SK-N-SH (cell line): ENCODE results near the gene LILRA6. TPM values are rescaled to one million over a fixed set of nuclear protein-coding genes. Genes with fewer than 3 reads are reported as not detected.

Source experiments
- CTCF ChIA-PET: fragments of 300-600, 350-600 bp; formaldehyde crosslinking; extraction: SDS; loops from one replicate; lab custom pipeline; 2021; lab: Yijun Ruan, JAX
- POLR2A ChIA-PET: fragments of 350-600 bp; sonication (Branson Sonifier 250); formaldehyde crosslinking; extraction: SDS; loops from one replicate; lab custom pipeline; 2020; ENCODE audit warnings: antibody characterized with exemption, inconsistent platforms; lab: Yijun Ruan, JAX
- DNase-seq: peaks from one replicate; pipeline ENCODE4 v3.0.0; 2012
- H2AFZ ChIP-seq: fragments of 200-600 bp; sonication (generic); 2 replicates; pipeline ENCODE4 v1.8.1; 2016; ENCODE audit warnings: antibody characterized with exemption, mild to moderate bottlenecking, low read depth
- H3F3A ChIP-seq: fragments of 200-600 bp; sonication (generic); replicated peaks from 2 replicates; pipeline ENCODE3; 2016; ENCODE audit warnings: antibody characterized with exemption, mild to moderate bottlenecking; ENCODE audit not compliant: insufficient read depth
- H3K27ac ChIP-seq, 2 experiments: fragments of 200-500 bp in 1 of 2; fragments of 200-600 bp in 1 of 2; sonication (Bioruptor generic) in 1 of 2; sonication (generic), shearing (Covaris generic) in 1 of 2; 2 replicates each; pipeline versions ENCODE4 v1.5.1 to v1.6.1; 2014 to 2016; ENCODE audit warnings: low read depth in 2 of 2, inconsistent platforms in 1 of 2, low read length in 1 of 2, mild to moderate bottlenecking in 1 of 2, mixed read lengths in 1 of 2
- H3K27me3 ChIP-seq: fragments of 200-600 bp; sonication (generic), shearing (Covaris generic); 2 replicates; pipeline ENCODE4 v1.6.1; 2016; ENCODE audit warnings: mixed run types; ENCODE audit not compliant: insufficient read depth
- H3K36me3 ChIP-seq, 2 experiments: fragments of 200-500 bp in 1 of 2; fragments of 200-600 bp in 1 of 2; sonication (Bioruptor generic) in 1 of 2; sonication (generic) in 1 of 2; replicated peaks in 1 of 2; 2 replicates each; pipeline versions ENCODE3 to v1.5.1; 2014 to 2016; ENCODE audit warnings: low read length in 1 of 2, mild to moderate bottlenecking in 1 of 2; ENCODE audit not compliant: insufficient read depth in 2 of 2, control insufficient read depth in 1 of 2
- H3K4me1 ChIP-seq, 2 experiments: fragments of 200-500 bp in 1 of 2; fragments of 200-600 bp in 1 of 2; sonication (Bioruptor generic) in 1 of 2; sonication (generic), shearing (Covaris generic) in 1 of 2; 2 replicates each; pipeline versions ENCODE4 v1.5.1 to v1.6.1; 2014 to 2016; ENCODE audit warnings: low read depth in 1 of 2, low read length in 1 of 2, mixed run types in 1 of 2; ENCODE audit not compliant: insufficient read depth in 2 of 2, control insufficient read depth in 1 of 2
- H3K4me2 ChIP-seq: fragments of 200-600 bp; sonication (generic), shearing (Covaris generic); 2 replicates; pipeline ENCODE4 v1.6.1; 2017; ENCODE audit warnings: mixed run types
- H3K4me3 ChIP-seq, 2 experiments: fragments of 200-500 bp in 1 of 2; fragments of 200-600 bp in 1 of 2; sonication (Bioruptor generic) in 1 of 2; sonication (generic), shearing (Covaris generic) in 1 of 2; 2 replicates each; pipeline versions ENCODE4 v1.5.1 to v1.8.1; 2014 to 2016; ENCODE audit warnings: low read depth in 2 of 2, inconsistent platforms in 1 of 2, low read length in 1 of 2, mild to moderate bottlenecking in 1 of 2, mixed read lengths in 1 of 2, moderate library complexity in 1 of 2
- H3K79me2 ChIP-seq: fragments of 200-600 bp; sonication (generic); 2 replicates; pipeline ENCODE4 v1.8.1; 2017; ENCODE audit warnings: mild to moderate bottlenecking; ENCODE audit not compliant: insufficient read depth
- H3K9ac ChIP-seq: fragments of 200-600 bp; sonication (generic); 2 replicates; pipeline ENCODE4 v1.6.1; 2017; ENCODE audit warnings: mixed run types
- H3K9me2 ChIP-seq: fragments of 200-600 bp; sonication (generic); 2 replicates; pipeline ENCODE4 v1.6.1; 2017; ENCODE audit warnings: mixed run types
- H3K9me3 ChIP-seq: fragments of 200-600 bp; sonication (generic); 2 replicates; pipeline ENCODE4 v1.6.1; 2017; ENCODE audit warnings: mixed run types, mild to moderate bottlenecking, moderate library complexity
- H4K20me1 ChIP-seq: fragments of 200-600 bp; sonication (generic); 2 replicates; pipeline ENCODE4 v1.6.1; 2017; ENCODE audit warnings: mild to moderate bottlenecking, mixed run types; ENCODE audit not compliant: insufficient read depth
- CHD2 ChIP-seq: fragments of 150-350 bp; IDR thresholded peaks from 2 replicates; pipeline ENCODE4 v1.6.1; 2018; ENCODE audit warnings: low read length; ENCODE audit not compliant: partially characterized antibody
- FOSL2 ChIP-seq: IDR thresholded peaks from 2 replicates; pipeline ENCODE4 v1.4.0; 2012; ENCODE audit warnings: low read depth, mild to moderate bottlenecking, moderate library complexity, borderline replicate concordance
- GATA2 ChIP-seq: sonication (generic); formaldehyde crosslinking; IDR thresholded peaks from 2 replicates; pipeline ENCODE4 v1.5.0; 2020; ENCODE audit warnings: mild to moderate bottlenecking, missing genetic modification reagents
- JUND ChIP-seq: IDR thresholded peaks from 2 replicates; pipeline ENCODE4 v1.4.0; 2012
- MEF2A ChIP-seq: IDR thresholded peaks from 2 replicates; pipeline ENCODE4 v1.4.0; 2012; ENCODE audit warnings: low read depth, borderline replicate concordance
- NFIC ChIP-seq: IDR thresholded peaks from 2 replicates; pipeline ENCODE4 v1.4.0; 2012; ENCODE audit warnings: borderline replicate concordance
- NRF1 ChIP-seq: IDR thresholded peaks from 2 replicates; pipeline ENCODE4 v1.6.1; 2012; ENCODE audit warnings: low read depth, mild to moderate bottlenecking, low read length
- POLR2AphosphoS5 ChIP-seq: IDR thresholded peaks from 2 replicates; pipeline ENCODE4 v1.6.1; 2012; ENCODE audit warnings: low read depth, low read length
- RCOR1 ChIP-seq: fragments of 150-350 bp; IDR thresholded peaks from 2 replicates; pipeline ENCODE4 v1.6.1; 2017; ENCODE audit warnings: antibody characterized with exemption, low read length
- RXRA ChIP-seq: IDR thresholded peaks from 2 replicates; pipeline ENCODE4 v1.4.0; 2012; ENCODE audit warnings: low read depth, mild to moderate bottlenecking, borderline replicate concordance
- SIN3A ChIP-seq: IDR thresholded peaks from 2 replicates; pipeline ENCODE4 v1.6.1; 2012; ENCODE audit warnings: low read depth, mild to moderate bottlenecking, low read length, moderate library complexity, borderline replicate concordance
- SMC3 ChIP-seq: IDR thresholded peaks from 2 replicates; pipeline ENCODE4 v1.6.1; 2012; ENCODE audit warnings: low read depth, low read length, improper control_type of control experiment
- TAF1 ChIP-seq: IDR thresholded peaks from 2 replicates; pipeline ENCODE4 v1.6.1; 2012; ENCODE audit warnings: low read depth, mild to moderate bottlenecking, low read length, moderate library complexity, borderline replicate concordance
- TCF12 ChIP-seq: IDR thresholded peaks from 2 replicates; pipeline ENCODE4 v1.4.0; 2012
- TEAD4 ChIP-seq: IDR thresholded peaks from 2 replicates; pipeline ENCODE4 v1.4.0; 2012; ENCODE audit warnings: mild to moderate bottlenecking, borderline replicate concordance; ENCODE audit not compliant: insufficient read depth
- WGBS: methylation state at CpG from one replicate; pipeline ENCODE4 v1.1.6; 2017; ENCODE audit warnings: low lambda C conversion rate; 5-methylcytosine and 5-hydroxymethylcytosine counted together
- polyA plus RNA-seq, 3 experiments: library from polyadenylated mRNA; depleted of rRNA; stranded (reverse); fragments of >200 nt; gene quantifications; 2 replicates each; pipeline ENCODE4 v1.2.3, GENCODE V29; 2012
- TF ChIP-seq, protein P1 (sequence below): IDR thresholded peaks from 2 replicates; pipeline ENCODE4 v1.6.1; 2012; ENCODE audit warnings: mild to moderate bottlenecking, low read depth, low read length, moderate library complexity
- TF ChIP-seq, protein P2 (sequence below): IDR thresholded peaks from 2 replicates; pipeline ENCODE4 v1.4.0; 2012; ENCODE audit warnings: low read depth, borderline replicate concordance

Gene LILRA6
- polyA plus RNA-seq, 1 of the 3 experiments (the other 2 are of a cell fraction), result not detected

DNA sequence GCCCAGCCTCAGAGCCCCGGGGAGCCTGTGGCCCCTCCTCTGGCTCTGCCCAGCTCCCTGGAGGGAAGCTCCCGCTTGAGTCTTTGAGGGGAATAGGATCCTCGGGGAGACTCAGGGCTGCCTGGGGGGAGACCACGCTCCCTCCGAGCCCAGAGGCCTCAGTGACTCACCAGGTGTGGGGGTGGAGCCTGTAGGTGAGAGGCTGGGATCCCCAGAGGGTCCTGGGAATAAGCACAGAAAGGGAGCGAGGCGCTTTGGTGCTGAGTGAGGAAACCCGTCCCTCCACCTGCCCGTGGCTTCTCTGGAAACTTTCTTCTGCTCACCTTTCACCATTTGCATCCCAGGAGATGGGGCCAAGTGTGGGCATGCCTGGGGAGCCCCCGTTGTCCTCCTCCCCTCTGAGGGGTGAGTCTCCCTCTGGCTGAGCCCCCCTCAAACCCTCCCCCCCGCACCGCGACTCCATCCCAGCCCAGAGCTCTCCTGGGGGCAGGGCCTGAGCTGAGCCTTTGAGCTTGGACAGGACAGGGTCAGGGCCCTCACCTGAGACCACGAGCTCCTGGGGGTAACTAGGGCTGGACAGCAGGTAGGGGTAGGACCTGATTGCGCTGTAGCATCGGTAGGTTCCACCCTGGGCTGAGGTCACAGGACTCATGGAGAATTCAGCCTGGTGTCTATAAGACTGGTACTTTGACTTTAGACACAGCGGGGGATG, 11.8 kb upstream of the LILRA6 start:
- CTCF ChIA-PET, result no interaction called here
- DNase-seq, result no peak
- H3K4me1 ChIP-seq, result no peaks in the 10 kb centered on the region
- H3K9ac ChIP-seq, result no peak overlapping the region
- H2AFZ ChIP-seq, result no peak overlapping the region
- H3K4me3 ChIP-seq, result no peak overlapping the region
- peaks cover 4% of the 10 kb centered on the region for H3F3A ChIP-seq
- POLR2A ChIA-PET, result no interaction called here
- no peak overlapping the region for H3K4me2 ChIP-seq
- H3K9me2 ChIP-seq, result no peaks in the 10 kb centered on the region
- no peaks in the 10 kb centered on the region for H3K79me2 ChIP-seq
- no peak for TF ChIP-seq POLR2AphosphoS5
- TF ChIP-seq, protein P1, sequence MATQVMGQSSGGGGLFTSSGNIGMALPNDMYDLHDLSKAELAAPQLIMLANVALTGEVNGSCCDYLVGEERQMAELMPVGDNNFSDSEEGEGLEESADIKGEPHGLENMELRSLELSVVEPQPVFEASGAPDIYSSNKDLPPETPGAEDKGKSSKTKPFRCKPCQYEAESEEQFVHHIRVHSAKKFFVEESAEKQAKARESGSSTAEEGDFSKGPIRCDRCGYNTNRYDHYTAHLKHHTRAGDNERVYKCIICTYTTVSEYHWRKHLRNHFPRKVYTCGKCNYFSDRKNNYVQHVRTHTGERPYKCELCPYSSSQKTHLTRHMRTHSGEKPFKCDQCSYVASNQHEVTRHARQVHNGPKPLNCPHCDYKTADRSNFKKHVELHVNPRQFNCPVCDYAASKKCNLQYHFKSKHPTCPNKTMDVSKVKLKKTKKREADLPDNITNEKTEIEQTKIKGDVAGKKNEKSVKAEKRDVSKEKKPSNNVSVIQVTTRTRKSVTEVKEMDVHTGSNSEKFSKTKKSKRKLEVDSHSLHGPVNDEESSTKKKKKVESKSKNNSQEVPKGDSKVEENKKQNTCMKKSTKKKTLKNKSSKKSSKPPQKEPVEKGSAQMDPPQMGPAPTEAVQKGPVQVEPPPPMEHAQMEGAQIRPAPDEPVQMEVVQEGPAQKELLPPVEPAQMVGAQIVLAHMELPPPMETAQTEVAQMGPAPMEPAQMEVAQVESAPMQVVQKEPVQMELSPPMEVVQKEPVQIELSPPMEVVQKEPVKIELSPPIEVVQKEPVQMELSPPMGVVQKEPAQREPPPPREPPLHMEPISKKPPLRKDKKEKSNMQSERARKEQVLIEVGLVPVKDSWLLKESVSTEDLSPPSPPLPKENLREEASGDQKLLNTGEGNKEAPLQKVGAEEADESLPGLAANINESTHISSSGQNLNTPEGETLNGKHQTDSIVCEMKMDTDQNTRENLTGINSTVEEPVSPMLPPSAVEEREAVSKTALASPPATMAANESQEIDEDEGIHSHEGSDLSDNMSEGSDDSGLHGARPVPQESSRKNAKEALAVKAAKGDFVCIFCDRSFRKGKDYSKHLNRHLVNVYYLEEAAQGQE, result no peak
- no peak for TF ChIP-seq CHD2
- no peak for TF ChIP-seq RCOR1
- TF ChIP-seq, protein P2, sequence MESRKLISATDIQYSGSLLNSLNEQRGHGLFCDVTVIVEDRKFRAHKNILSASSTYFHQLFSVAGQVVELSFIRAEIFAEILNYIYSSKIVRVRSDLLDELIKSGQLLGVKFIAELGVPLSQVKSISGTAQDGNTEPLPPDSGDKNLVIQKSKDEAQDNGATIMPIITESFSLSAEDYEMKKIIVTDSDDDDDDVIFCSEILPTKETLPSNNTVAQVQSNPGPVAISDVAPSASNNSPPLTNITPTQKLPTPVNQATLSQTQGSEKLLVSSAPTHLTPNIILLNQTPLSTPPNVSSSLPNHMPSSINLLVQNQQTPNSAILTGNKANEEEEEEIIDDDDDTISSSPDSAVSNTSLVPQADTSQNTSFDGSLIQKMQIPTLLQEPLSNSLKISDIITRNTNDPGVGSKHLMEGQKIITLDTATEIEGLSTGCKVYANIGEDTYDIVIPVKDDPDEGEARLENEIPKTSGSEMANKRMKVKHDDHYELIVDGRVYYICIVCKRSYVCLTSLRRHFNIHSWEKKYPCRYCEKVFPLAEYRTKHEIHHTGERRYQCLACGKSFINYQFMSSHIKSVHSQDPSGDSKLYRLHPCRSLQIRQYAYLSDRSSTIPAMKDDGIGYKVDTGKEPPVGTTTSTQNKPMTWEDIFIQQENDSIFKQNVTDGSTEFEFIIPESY, result no peak
- no peak for TF ChIP-seq NRF1
- TF ChIP-seq JUND, result no peak
- TF ChIP-seq TAF1, result no peak
- TF ChIP-seq SMC3, result no peak
- TF ChIP-seq RXRA, result no peak
- TF ChIP-seq NFIC, result no peak
- no peak for TF ChIP-seq MEF2A
- no peak for TF ChIP-seq FOSL2
- TF ChIP-seq SIN3A, result no peak
- no peak for TF ChIP-seq GATA2
- TF ChIP-seq TEAD4, result no peak
- no peak for TF ChIP-seq TCF12
- H3K27me3 ChIP-seq, result peaks cover 83% of the 10 kb centered on the region
- no peaks in the 10 kb centered on the region for H4K20me1 ChIP-seq
- H3K36me3 ChIP-seq, result no peaks in the 10 kb centered on the region
- H3K9me3 ChIP-seq, result no peaks in the 10 kb centered on the region
- 7% methylated on average over 12 of the region's 17 CpGs for WGBS
- H3K27ac ChIP-seq, result no peak overlapping the region
